IPS DF 6.9 (cell line): ENCODE data around the gene CPT1B.
"Not testable (repeated sequence)": the region's sequence is repeated elsewhere in the genome, so short reads cannot be mapped to it uniquely, and the experiment has no call there.

Experiments used
- DNase-seq: peaks from one replicate; pipeline ENCODE4 v3.0.0-alpha.2; 2013; ENCODE audit warnings: low read depth, low spot score
- H3K27ac ChIP-seq: one replicate; pipeline ENCODE4 v1.5.1; 2013; ENCODE audit warnings: low read length, control low read depth
- H3K27me3 ChIP-seq: 2 replicates; pipeline ENCODE4 v1.6.1; 2013; ENCODE audit warnings: mild to moderate bottlenecking, low read length; ENCODE audit not compliant: control insufficient read depth, insufficient read depth
- H3K36me3 ChIP-seq: 2 replicates; pipeline ENCODE4 v1.6.1; 2013; ENCODE audit warnings: low read length; ENCODE audit not compliant: control insufficient read depth, insufficient read depth
- H3K4me1 ChIP-seq: 2 replicates; pipeline ENCODE4 v1.6.1; 2013; ENCODE audit warnings: low read length; ENCODE audit not compliant: control insufficient read depth, insufficient read depth
- H3K4me3 ChIP-seq: 2 replicates; pipeline ENCODE4 v1.5.1; 2013; ENCODE audit warnings: mild to moderate bottlenecking, low read length
- H3K9me3 ChIP-seq: 2 replicates; pipeline ENCODE4 v1.6.1; 2013; ENCODE audit warnings: low read length, inconsistent platforms; ENCODE audit not compliant: control insufficient read depth, insufficient read depth
- WGBS: extraction: QIAGEN DNeasy Blood & Tissue Kit; methylation state at CpG from one replicate; pipeline ENCODE4 v1.1.7; 2013; ENCODE audit warnings: mixed read lengths, missing lambda C conversion rate; ENCODE audit not compliant: insufficient read length, insufficient coverage; 5-methylcytosine and 5-hydroxymethylcytosine counted together

CPT1B gene

GRCh38 chr22:50533856-50534711 lies 44.1 kb downstream of the CPT1B start:
- not testable (repeated sequence) for H3K4me1 ChIP-seq, H3K27ac ChIP-seq, H3K36me3 ChIP-seq, H3K4me3 ChIP-seq, H3K9me3 ChIP-seq, DNase-seq
- peaks cover 31% of the 10 kb centered on the region for H3K27me3 ChIP-seq
- no CpG with 5 or more reads among the region's 21 CpGs for WGBS

DNA sequence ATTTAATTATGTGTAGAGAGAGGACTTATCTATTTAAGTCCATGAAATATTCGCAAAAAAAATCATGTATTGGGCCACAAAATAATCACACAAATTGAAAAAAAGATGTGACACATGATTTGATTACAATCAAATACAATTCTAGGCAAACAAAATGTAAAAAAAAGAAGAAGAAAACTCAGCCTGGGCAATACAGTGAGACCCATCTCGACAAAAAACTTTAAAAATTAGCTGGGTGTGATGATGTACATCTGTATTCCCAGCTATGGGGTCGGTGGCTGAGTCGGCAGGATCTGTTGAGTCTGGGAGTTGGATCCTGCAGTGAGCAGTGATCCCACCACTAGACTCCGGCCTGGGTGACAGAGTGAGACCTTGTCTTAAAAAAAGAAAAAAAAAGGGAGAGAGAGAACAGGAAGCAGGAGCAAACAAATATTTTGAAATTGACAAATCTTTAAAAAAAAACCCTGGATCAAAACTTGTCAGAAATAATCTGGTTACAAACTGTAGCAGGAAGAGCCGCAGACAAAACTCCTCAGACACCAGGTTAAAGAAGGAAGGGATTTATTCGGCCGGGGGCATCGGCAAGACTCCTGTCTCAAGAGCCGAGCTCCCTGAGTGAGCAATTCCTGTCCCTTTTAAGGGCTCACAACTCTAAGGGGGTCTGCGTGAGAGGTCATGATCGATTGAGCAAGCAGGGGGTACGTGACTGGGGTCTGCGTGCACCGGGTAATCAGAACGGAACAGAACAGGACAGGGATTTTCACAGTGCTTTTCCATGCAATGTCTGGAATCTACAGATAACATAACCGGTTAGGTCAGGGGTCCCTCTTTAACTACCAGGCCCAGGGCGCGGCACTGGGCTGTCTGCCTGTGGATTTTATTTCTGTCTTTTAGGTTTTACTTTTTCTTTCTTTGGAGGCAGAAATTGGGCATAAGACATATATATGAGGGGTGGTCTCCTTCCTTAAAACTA lies 45.1 kb downstream of the CPT1B start:
- Histone ChIP-seq H3K27me3 (peaks cover 41% of the 10 kb centered on the region), H3K36me3 (no peaks in the 10 kb centered on the region; the same call in 1 of the 2 replicates), H3K4me1 (peaks cover 3% of the 10 kb centered on the region; the same call in 1 of the 2 replicates), H3K9me3 (no peaks in the 10 kb centered on the region), H3K27ac (no peak overlapping the region), H3K4me3 (no peak overlapping the region)
- WGBS: no CpG with 5 or more reads among the region's 19 CpGs
- no peak for DNase-seq

DNA sequence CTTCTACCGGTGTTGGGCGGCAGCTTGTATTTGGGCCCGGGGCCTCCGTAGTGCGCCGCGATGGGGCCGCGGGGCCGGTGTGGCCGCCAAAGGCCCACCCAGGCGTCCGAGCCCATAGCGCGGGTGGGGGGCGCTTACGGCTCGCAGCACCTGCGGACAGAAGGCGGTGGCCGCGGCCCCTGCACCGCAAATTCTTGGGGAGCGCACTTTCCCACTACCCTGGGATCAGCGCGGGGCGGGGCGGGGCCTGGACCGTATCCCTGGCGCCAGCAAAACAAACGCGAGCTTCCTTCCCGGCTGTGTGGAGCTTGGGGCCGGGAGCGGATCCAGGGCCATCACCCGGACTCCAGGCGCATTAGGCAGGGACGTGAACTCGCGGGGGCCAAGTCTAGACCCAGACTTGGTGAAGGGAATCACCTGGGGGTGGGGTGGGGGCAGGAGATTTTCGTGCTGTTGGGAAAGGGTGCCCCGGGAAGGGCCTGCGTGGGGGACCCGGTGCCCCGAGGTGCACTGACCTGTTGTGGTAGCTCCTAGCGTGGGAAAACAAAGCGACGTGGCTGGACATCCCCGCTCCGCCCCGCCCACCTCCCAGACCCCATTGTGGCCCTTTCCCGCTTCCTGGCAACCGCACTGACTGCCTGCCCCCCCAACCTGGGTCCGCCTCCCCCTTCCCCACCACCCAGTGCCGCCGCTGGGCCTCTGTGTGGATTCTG lies 46.1 kb downstream of the CPT1B start:
- no CpG with 5 or more reads among the region's 56 CpGs for WGBS
- no peaks in the 10 kb centered on the region; the same call in 1 of the 2 replicates for H3K36me3 ChIP-seq
- peaks cover 42% of the 10 kb centered on the region for H3K27me3 ChIP-seq
- no peak for DNase-seq
- H3K4me3 ChIP-seq: peak overlapping the region; percentile 56
- peaks cover 5% of the 10 kb centered on the region for H3K4me1 ChIP-seq
- no peaks in the 10 kb centered on the region for H3K9me3 ChIP-seq
- no peak overlapping the region for H3K27ac ChIP-seq

GRCh38 chr22:50531546-50531961 lies 46.7 kb downstream of the CPT1B start:
- Histone ChIP-seq H3K4me1 (peaks cover 9% of the 10 kb centered on the region), H3K27ac (no peak overlapping the region), H3K36me3 (no peaks in the 10 kb centered on the region; the same call in 1 of the 2 replicates), H3K9me3 (no peaks in the 10 kb centered on the region), H3K4me3 (peak overlapping the region; percentile 56), H3K27me3 (peaks cover 42% of the 10 kb centered on the region)
- DNase-seq: no peak
- no CpG with 5 or more reads among the region's 44 CpGs for WGBS

GRCh38 chr22:50530877-50531545 lies 47.2 kb downstream of the CPT1B start:
- Histone ChIP-seq H3K9me3 (no peaks in the 10 kb centered on the region), H3K4me1 (peaks cover 11% of the 10 kb centered on the region), H3K27ac (no peak overlapping the region)

GRCh38 chr22:50530580-50530876 lies 47.7 kb downstream of the CPT1B start:
- DNase-seq: no peak
- WGBS: no CpG with 5 or more reads among the region's 21 CpGs
- Histone ChIP-seq H3K9me3 (no peaks in the 10 kb centered on the region), H3K36me3 (no peaks in the 10 kb centered on the region; the same call in 1 of the 2 replicates), H3K27ac (no peak overlapping the region), H3K4me1 (peaks cover 11% of the 10 kb centered on the region), H3K27me3 (peaks cover 42% of the 10 kb centered on the region), H3K4me3 (peak overlapping the region; percentile 56; the same call in 1 of the 2 replicates)

More at GRCh38 chr22:50530877-50531545, 47.2 kb downstream of the CPT1B start:
- peak overlapping the region; percentile 56; the same call in 1 of the 2 replicates for H3K4me3 ChIP-seq
- no CpG with 5 or more reads among the region's 53 CpGs for WGBS
- H3K36me3 ChIP-seq: no peaks in the 10 kb centered on the region; the same call in 1 of the 2 replicates
- peaks cover 42% of the 10 kb centered on the region for H3K27me3 ChIP-seq
- no peak for DNase-seq

- peaks cover 11% of the 10 kb centered on the region for H3K4me1 ChIP-seq
- no peak within 1 kb of the TSS for H3K27ac ChIP-seq
- no peaks in the 10 kb centered on the region for H3K9me3 ChIP-seq
- peak within 1 kb of the TSS; percentile 56; the same call in 1 of the 2 replicates for H3K4me3 ChIP-seq
- DNase-seq: no peak
- H3K36me3 ChIP-seq: no peaks in the 10 kb centered on the region; the same call in 1 of the 2 replicates
- H3K27me3 ChIP-seq: peaks cover 42% of the 10 kb centered on the region
- WGBS: no CpG with 5 or more reads among the region's 92 CpGs
These were observed 48.2 kb downstream of the CPT1B start, which contains the start of gene TYMP for GRCh38 chr22:50529897-50530579. Gene TYMP, minus strand, starts transcription at chr22:50530012. Its CDS starts 303 bp downstream, at chr22:50529709.

GRCh38 chr22:50529416-50529896 lies 48.8 kb downstream of the CPT1B start:
- Histone ChIP-seq H3K4me1 (peaks cover 12% of the 10 kb centered on the region), H3K4me3 (peak overlapping the region; percentile 56; the same call in 1 of the 2 replicates), H3K27ac (no peak overlapping the region), H3K36me3 (no peaks in the 10 kb centered on the region; the same call in 1 of the 2 replicates), H3K9me3 (no peaks in the 10 kb centered on the region), H3K27me3 (peaks cover 42% of the 10 kb centered on the region)
- WGBS: no CpG with 5 or more reads among the region's 50 CpGs
- DNase-seq: no peak
